ENCODE results near the gene NPTX1.

DNA sequence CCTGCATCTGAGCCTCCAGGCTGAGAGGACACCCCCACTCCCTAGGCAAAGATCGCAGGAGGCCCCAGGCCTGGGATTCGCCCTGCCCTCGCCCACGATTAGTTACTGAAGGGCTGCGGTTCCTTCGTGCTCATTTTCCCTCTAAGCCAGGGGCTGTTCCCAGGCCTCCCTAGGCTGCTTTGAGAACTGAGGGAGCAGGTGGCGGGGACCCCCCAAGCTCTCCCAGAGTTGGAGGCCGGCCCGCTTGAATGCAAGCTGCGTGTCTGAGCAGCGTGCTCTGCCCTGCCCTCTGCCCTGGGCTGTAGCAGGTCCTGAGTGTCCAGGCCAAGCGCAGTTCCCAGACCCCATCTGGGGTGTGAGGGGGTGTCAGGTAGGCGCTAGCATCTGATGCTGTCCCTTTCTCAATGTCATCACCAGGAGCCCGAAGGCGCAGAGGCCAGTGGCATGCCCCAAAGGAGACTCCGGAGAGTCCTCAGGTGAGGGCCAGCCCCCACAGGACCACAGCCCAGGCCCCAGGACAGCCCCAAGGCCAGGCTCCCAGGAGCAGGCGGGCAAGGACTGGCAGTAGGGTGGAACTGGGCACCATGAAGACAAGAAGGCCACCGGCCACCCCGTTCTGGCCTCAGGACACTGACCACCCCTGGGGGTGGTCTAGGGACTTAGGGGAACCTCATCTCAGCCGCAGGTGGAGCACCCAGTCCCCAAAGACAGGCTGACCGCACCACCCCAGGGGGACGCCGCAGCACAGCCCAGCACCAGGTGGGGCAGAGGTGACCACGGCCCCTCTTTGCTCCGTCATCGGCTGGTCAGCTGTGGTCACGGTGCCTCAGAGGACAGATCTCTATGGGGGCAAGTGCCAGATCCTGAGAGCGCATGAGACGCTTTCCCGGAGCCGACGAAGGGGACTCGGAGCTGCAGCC lies 46.8 kb downstream of the NPTX1 start:
- TF ChIP-seq, protein P1, sequence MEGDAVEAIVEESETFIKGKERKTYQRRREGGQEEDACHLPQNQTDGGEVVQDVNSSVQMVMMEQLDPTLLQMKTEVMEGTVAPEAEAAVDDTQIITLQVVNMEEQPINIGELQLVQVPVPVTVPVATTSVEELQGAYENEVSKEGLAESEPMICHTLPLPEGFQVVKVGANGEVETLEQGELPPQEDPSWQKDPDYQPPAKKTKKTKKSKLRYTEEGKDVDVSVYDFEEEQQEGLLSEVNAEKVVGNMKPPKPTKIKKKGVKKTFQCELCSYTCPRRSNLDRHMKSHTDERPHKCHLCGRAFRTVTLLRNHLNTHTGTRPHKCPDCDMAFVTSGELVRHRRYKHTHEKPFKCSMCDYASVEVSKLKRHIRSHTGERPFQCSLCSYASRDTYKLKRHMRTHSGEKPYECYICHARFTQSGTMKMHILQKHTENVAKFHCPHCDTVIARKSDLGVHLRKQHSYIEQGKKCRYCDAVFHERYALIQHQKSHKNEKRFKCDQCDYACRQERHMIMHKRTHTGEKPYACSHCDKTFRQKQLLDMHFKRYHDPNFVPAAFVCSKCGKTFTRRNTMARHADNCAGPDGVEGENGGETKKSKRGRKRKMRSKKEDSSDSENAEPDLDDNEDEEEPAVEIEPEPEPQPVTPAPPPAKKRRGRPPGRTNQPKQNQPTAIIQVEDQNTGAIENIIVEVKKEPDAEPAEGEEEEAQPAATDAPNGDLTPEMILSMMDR (IDR thresholded peaks at IDR 0.05), result no peak
- no peak for TF ChIP-seq POLR2A (IDR thresholded peaks at IDR 0.05)

Measured in thyroid gland (tissue), 4 donors.